K562 (cell line): ENCODE data around the gene SNRPA. TPM values are rescaled to one million over a fixed set of nuclear protein-coding genes. Genes with fewer than 3 reads are reported as not detected.
A peak's percentile ranks its signal among the peaks of the same experiment; 100 is the strongest.

ENCODE experiments used
- ATAC-seq: fragments of 200-7000 bp; cut with Tn5 transposase; 3 replicates; pipeline ENCODE4 v1.9.1; 2020; ENCODE audit warnings: moderate library complexity
- BruUV-seq: library from RNA; stranded (reverse); fragments of 400-500 nt; replicated peaks from 2 replicates; lab custom pipeline; 2021; lab: Mats Ljungman, UMichigan
- CTCF ChIA-PET: fragments of 300-600 bp; formaldehyde crosslinking; extraction: SDS; loops from one replicate; lab custom pipeline; 2021; ENCODE audit warnings: low intra/inter-chr PET ratio; lab: Yijun Ruan, JAX
- POLR2A ChIA-PET: fragments of 300-600, 350-650 bp; sonication (Branson Sonifier 250); formaldehyde crosslinking; extraction: SDS; loops from one replicate; lab custom pipeline; 2021; ENCODE audit warnings: antibody characterized with exemption, inconsistent platforms; lab: Yijun Ruan, JAX
- DNase-seq, 4 experiments: peaks; one replicate each; pipeline versions ENCODE4 v3.0.0 to v3.0.0-alpha.2; 2011 to 2018; ENCODE audit warnings: low spot score in 3 of 4, mixed read lengths in 3 of 4; ENCODE audit errors: extremely low read depth in 1 of 4
- FAIRE-seq: peaks from 2 replicates; lab custom pipeline; 2011; peaks lifted over from hg19 to GRCh38; lab: Jason Lieb, UNC
- H2AFZ ChIP-seq: 2 replicates; pipeline ENCODE4 v1.6.0; 2011; ENCODE audit warnings: low read depth, low read length, control low read depth, inconsistent platforms
- H3K27ac ChIP-seq: fragments of 200-600 bp; 3 replicates; pipeline ENCODE4 v1.8.0; 2011; ENCODE audit warnings: low read depth, mild to moderate bottlenecking, control low read depth, inconsistent platforms, low read length, moderate library complexity, mixed read lengths; ENCODE audit errors: extremely low read depth
- H3K27me3 ChIP-seq, 2 experiments: fragments of 300-600 bp in 1 of 2; 2 replicates in 1 of 2; 3 replicates in 1 of 2; pipeline versions ENCODE4 v1.6.0 to v1.8.0; 2011; ENCODE audit warnings: inconsistent platforms in 2 of 2, low read length in 2 of 2, mild to moderate bottlenecking in 1 of 2, mixed read lengths in 1 of 2, moderate library complexity in 1 of 2; ENCODE audit not compliant: control insufficient read depth in 2 of 2, insufficient read depth in 2 of 2
- H3K36me3 ChIP-seq: fragments of 300-600 bp; 3 replicates; pipeline ENCODE4 v1.8.0; 2011; ENCODE audit warnings: mild to moderate bottlenecking, low read length, inconsistent platforms; ENCODE audit not compliant: control insufficient read depth, insufficient read depth
- H3K4me1 ChIP-seq, 2 experiments: fragments of 200-600 bp in 1 of 2; replicated peaks in 1 of 2; 2 replicates in 1 of 2; 3 replicates in 1 of 2; pipeline versions ENCODE4 v1.5.1 to v1.8.0; 2011; ENCODE audit warnings: inconsistent platforms in 2 of 2, low read length in 2 of 2, mild to moderate bottlenecking in 1 of 2, mixed read lengths in 1 of 2, moderate library complexity in 1 of 2; ENCODE audit not compliant: control insufficient read depth in 2 of 2, insufficient read depth in 2 of 2
- H3K4me2 ChIP-seq: 2 replicates; pipeline ENCODE4 v1.6.1; 2011; ENCODE audit warnings: low read length, control low read depth, inconsistent platforms, mixed read lengths; ENCODE audit not compliant: insufficient read depth
- H3K4me3 ChIP-seq: fragments of 200-600 bp; sonication (generic), shearing (Covaris generic); 2 replicates; pipeline ENCODE4 v1.5.1; 2016; ENCODE audit warnings: control low read depth, inconsistent platforms
- H3K79me2 ChIP-seq: fragments of 200-600 bp; 3 replicates; pipeline ENCODE4 v1.8.0; 2011; ENCODE audit warnings: low read length, inconsistent platforms; ENCODE audit not compliant: control insufficient read depth, insufficient read depth
- H3K9ac ChIP-seq, 2 experiments: 2 replicates each; pipeline versions ENCODE4 v1.6.0 to v1.6.1; 2011; ENCODE audit warnings: low read depth in 2 of 2, low read length in 2 of 2, control low read depth in 1 of 2, inconsistent platforms in 1 of 2, mild to moderate bottlenecking in 1 of 2, mixed read lengths in 1 of 2; ENCODE audit not compliant: insufficient read depth in 1 of 2
- H3K9me1 ChIP-seq: one replicate; pipeline ENCODE4 v1.6.0; 2011; ENCODE audit warnings: inconsistent platforms, mild to moderate bottlenecking, low read length, moderate library complexity; ENCODE audit not compliant: control insufficient read depth, insufficient read depth
- H3K9me3 ChIP-seq: replicated peaks from 2 replicates; pipeline ENCODE4 v1.5.1; 2011; ENCODE audit warnings: low read depth, low read length, inconsistent platforms; ENCODE audit not compliant: control insufficient read depth, insufficient read depth
- H4K20me1 ChIP-seq: replicated peaks from 2 replicates; pipeline ENCODE4 v1.6.1; 2011; ENCODE audit warnings: low read length, inconsistent platforms, mixed read lengths; ENCODE audit not compliant: control insufficient read depth, insufficient read depth
- RBM34 ChIP-seq: fragments of 200-400 bp; formaldehyde crosslinking; IDR thresholded peaks from 2 replicates; pipeline ENCODE4 v1.6.1; 2018; ENCODE audit warnings: low read length, borderline replicate concordance; ENCODE audit not compliant: insufficient read depth
- SAFB2 ChIP-seq: fragments of 200-400 bp; formaldehyde crosslinking; IDR thresholded peaks from 2 replicates; pipeline ENCODE4 v1.6.1; 2018; ENCODE audit warnings: borderline replicate concordance, low read length, low read depth, moderate library complexity; ENCODE audit not compliant: severe bottlenecking
- SRF ChIP-seq, 2 experiments: fragments of 250-450, 450-650 bp in 1 of 2; sonication (Bioruptor Pico) in 1 of 2; sonication (generic) in 1 of 2; formaldehyde crosslinking; IDR thresholded peaks; 2 replicates each; pipeline versions ENCODE4 v1.5.0 to v1.5.1; 2020 to 2022; ENCODE audit warnings: mild to moderate bottlenecking in 1 of 2, missing genetic modification reagents in 1 of 2
- ZBTB7A ChIP-seq: IDR thresholded peaks from 2 replicates; pipeline ENCODE4 v1.6.1; 2011; ENCODE audit warnings: low read depth, mild to moderate bottlenecking, low read length, moderate library complexity, borderline replicate concordance; ENCODE audit not compliant: control insufficient read depth
- ZNF644 ChIP-seq: fragments of 200-800 bp; sonication (Bioruptor generic); IDR thresholded peaks from 2 replicates; pipeline ENCODE4 v1.6.1; 2016; ENCODE audit warnings: low read depth, missing genetic modification characterization, missing compliant biosample characterization
- WGBS: fragments of 100-300 bp; shearing (Covaris generic); methylation state at CpG from one replicate; pipeline ENCODE4 v1.1.6; 2016; ENCODE audit warnings: low coverage, mixed read lengths; ENCODE audit not compliant: insufficient coverage; ENCODE audit errors: missing lambda C conversion rate; 5-methylcytosine and 5-hydroxymethylcytosine counted together
- in situ Hi-C: fragments of 300-500 bp; cut with MboI; formaldehyde crosslinking; loops from 4 replicates; pipeline ENCODE4 v1.15.0; 2018; ENCODE audit warnings: inconsistent platforms, mixed read lengths
- intact Hi-C: fragments of 100-400 bp; cut with micrococcal nuclease; formaldehyde crosslinking; loops from 2 replicates; pipeline ENCODE4 v1.14.2; 2022
- polyA plus RNA-seq, 8 experiments: library from polyadenylated mRNA; depleted of rRNA in 4 of 8; stranded (reverse) in 5 of 8; unstranded in 3 of 8; fragments of >200 nt; fragmentation: Nextera tagmentation in 2 of 8; fragmentation: Illumina TruSeq in 1 of 8; extraction: Ambion mirVana in 2 of 8; extraction: Trizol in 1 of 8; gene quantifications; 2 replicates each; pipeline versions ENCODE4 v1.2.1 to v1.2.3, GENCODE V29; 2011 to 2014; ENCODE audit warnings: inconsistent platforms in 1 of 8, missing spikeins in 1 of 8
- total RNA-seq, 7 experiments: library from RNA; depleted of rRNA in 6 of 7; stranded (reverse); fragments of >200 nt in 6 of 7; fragmentation: Illumina TruSeq in 2 of 7; extraction: Trizol in 2 of 7; gene quantifications; 2 replicates each; pipeline versions ENCODE4 v1.2.1 to v1.2.3, GENCODE V29; 2011 to 2021; ENCODE audit warnings: low replicate concordance in 1 of 7
- TF ChIP-seq, protein P1 (sequence below): fragments of 450-650 bp; IDR thresholded peaks from 2 replicates; pipeline ENCODE4 v1.6.1; 2017; ENCODE audit warnings: mild to moderate bottlenecking, moderate library complexity
- TF ChIP-seq, protein P2 (sequence below): sonication (generic); formaldehyde crosslinking; IDR thresholded peaks from 2 replicates; pipeline ENCODE4 v1.8.1; 2023; ENCODE audit warnings: mild to moderate bottlenecking, missing genetic modification reagents
- TF ChIP-seq, protein P3 (sequence below): fragments of 450-650 bp; IDR thresholded peaks from 2 replicates; pipeline ENCODE4 v1.6.1; 2017; ENCODE audit warnings: antibody characterized with exemption, mild to moderate bottlenecking
- TF ChIP-seq, protein P4 (sequence below): sonication (generic); formaldehyde crosslinking; IDR thresholded peaks from 2 replicates; pipeline ENCODE4 v1.9.0; 2022; ENCODE audit warnings: mild to moderate bottlenecking, missing genetic modification reagents

Gene SNRPA
- total and polyA plus RNA-seq, 9 of the 15 experiments (the other 6 are each of a cell fraction or from before 2014, with no cell fraction given): 16.3 to 311 (median 193) TPM

DNA sequence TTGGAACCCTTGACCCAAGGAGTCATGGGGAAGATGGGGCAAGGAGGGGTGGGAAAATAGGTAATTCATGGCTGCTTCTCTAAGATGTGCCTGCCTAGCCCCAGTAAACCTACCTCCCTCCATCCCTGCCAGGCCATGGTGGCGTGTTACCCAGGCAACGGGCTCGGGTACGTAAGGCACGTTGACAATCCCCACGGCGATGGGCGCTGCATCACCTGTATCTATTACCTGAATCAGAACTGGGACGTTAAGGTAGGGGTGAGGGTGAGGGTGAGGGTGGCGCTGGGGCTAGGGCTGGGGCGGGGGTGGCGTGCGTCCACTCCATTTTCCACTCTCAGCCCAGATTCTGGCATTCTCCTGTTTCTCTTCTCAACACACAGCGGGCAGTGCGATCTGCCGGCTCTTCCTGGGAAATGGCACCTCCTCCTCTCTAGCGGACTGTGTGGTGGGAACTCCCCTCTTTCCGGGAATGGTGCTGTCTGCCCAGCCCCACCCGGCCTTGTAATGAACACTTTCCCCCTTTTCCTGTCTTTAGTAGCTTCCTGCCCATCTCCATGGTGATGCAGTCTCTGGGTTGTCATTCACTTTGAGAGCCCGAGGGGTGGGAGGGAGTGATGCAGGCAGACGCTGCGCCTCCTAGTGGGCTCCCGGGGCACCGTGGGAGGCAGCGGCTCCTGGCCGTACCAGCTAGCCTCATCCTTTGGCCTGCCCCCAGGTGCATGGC is 55.6 kb downstream of the SNRPA start:
- no peak overlapping the region for H3K27ac ChIP-seq
- ATAC-seq (peak; percentile 68), DNase-seq (peak; percentile 75 to 87 (median 80)), FAIRE-seq (peak; percentile 89)
- 56% methylated on average over 24 of the region's 26 CpGs for WGBS
- no peak overlapping the region for H3K4me3 ChIP-seq
- peaks cover 24% of the 10 kb centered on the region for H3K9me1 ChIP-seq
- in situ Hi-C loops (no loop called here), intact Hi-C loops (loop anchor here (5.0 kb wide), 1 partner anchor 144 kb away; no protein-coding TSS in a partner anchor)
- H4K20me1 ChIP-seq: peaks cover 53% of the 10 kb centered on the region
- H3K9ac ChIP-seq: no peak overlapping the region
- H3K79me2 ChIP-seq: peaks cover 65% of the 10 kb centered on the region
- H3K4me2 ChIP-seq: no peak overlapping the region
- H3K27me3 ChIP-seq: no peaks in the 10 kb centered on the region
- no peaks in the 10 kb centered on the region for H3K9me3 ChIP-seq
- H3K4me1 ChIP-seq: peaks cover 38 to 81% of the 10 kb centered on the region in 2 experiments
- ChIA-PET CTCF (interaction anchor here (0.7 kb wide), 1 partner anchor 104 kb away, joined by 3 read pairs; no protein-coding TSS in a partner anchor), POLR2A (interaction anchor here (0.6 to 3.7 kb wide), 14 partner anchors 8 to 440 kb away, joined by 3 to 26 read pairs (median 3); partner anchors contain the start of genes ACTMAP, EGLN2, RAB4B and SNRPA)
- BruUV-seq: no TSS peak
- H2AFZ ChIP-seq: no peak overlapping the region
- peaks cover 81% of the 10 kb centered on the region for H3K36me3 ChIP-seq
- TF ChIP-seq SRF (CRISPR knock-in tag; IDR thresholded peaks at IDR 0.05) (no peak), ZBTB7A (0 out of 2 replicates have a peak, but pooled peaks have one; percentile 14), RBM34 (no peak), SAFB2 (no peak), ZNF644 (tag) (no peak)
- TF ChIP-seq, protein P1, sequence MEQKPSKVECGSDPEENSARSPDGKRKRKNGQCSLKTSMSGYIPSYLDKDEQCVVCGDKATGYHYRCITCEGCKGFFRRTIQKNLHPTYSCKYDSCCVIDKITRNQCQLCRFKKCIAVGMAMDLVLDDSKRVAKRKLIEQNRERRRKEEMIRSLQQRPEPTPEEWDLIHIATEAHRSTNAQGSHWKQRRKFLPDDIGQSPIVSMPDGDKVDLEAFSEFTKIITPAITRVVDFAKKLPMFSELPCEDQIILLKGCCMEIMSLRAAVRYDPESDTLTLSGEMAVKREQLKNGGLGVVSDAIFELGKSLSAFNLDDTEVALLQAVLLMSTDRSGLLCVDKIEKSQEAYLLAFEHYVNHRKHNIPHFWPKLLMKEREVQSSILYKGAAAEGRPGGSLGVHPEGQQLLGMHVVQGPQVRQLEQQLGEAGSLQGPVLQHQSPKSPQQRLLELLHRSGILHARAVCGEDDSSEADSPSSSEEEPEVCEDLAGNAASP: no peak
- TF ChIP-seq, protein P2, sequence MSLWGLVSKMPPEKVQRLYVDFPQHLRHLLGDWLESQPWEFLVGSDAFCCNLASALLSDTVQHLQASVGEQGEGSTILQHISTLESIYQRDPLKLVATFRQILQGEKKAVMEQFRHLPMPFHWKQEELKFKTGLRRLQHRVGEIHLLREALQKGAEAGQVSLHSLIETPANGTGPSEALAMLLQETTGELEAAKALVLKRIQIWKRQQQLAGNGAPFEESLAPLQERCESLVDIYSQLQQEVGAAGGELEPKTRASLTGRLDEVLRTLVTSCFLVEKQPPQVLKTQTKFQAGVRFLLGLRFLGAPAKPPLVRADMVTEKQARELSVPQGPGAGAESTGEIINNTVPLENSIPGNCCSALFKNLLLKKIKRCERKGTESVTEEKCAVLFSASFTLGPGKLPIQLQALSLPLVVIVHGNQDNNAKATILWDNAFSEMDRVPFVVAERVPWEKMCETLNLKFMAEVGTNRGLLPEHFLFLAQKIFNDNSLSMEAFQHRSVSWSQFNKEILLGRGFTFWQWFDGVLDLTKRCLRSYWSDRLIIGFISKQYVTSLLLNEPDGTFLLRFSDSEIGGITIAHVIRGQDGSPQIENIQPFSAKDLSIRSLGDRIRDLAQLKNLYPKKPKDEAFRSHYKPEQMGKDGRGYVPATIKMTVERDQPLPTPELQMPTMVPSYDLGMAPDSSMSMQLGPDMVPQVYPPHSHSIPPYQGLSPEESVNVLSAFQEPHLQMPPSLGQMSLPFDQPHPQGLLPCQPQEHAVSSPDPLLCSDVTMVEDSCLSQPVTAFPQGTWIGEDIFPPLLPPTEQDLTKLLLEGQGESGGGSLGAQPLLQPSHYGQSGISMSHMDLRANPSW (CRISPR knock-in tag): no peak
- TF ChIP-seq, protein P3, sequence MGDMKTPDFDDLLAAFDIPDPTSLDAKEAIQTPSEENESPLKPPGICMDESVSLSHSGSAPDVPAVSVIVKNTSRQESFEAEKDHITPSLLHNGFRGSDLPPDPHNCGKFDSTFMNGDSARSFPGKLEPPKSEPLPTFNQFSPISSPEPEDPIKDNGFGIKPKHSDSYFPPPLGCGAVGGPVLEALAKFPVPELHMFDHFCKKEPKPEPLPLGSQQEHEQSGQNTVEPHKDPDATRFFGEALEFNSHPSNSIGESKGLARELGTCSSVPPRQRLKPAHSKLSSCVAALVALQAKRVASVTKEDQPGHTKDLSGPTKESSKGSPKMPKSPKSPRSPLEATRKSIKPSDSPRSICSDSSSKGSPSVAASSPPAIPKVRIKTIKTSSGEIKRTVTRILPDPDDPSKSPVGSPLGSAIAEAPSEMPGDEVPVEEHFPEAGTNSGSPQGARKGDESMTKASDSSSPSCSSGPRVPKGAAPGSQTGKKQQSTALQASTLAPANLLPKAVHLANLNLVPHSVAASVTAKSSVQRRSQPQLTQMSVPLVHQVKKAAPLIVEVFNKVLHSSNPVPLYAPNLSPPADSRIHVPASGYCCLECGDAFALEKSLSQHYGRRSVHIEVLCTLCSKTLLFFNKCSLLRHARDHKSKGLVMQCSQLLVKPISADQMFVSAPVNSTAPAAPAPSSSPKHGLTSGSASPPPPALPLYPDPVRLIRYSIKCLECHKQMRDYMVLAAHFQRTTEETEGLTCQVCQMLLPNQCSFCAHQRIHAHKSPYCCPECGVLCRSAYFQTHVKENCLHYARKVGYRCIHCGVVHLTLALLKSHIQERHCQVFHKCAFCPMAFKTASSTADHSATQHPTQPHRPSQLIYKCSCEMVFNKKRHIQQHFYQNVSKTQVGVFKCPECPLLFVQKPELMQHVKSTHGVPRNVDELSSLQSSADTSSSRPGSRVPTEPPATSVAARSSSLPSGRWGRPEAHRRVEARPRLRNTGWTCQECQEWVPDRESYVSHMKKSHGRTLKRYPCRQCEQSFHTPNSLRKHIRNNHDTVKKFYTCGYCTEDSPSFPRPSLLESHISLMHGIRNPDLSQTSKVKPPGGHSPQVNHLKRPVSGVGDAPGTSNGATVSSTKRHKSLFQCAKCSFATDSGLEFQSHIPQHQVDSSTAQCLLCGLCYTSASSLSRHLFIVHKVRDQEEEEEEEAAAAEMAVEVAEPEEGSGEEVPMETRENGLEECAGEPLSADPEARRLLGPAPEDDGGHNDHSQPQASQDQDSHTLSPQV: no peak
- TF ChIP-seq, protein P4, sequence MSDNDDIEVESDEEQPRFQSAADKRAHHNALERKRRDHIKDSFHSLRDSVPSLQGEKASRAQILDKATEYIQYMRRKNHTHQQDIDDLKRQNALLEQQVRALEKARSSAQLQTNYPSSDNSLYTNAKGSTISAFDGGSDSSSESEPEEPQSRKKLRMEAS (CRISPR knock-in tag): no peak; the same call in 1 of the 2 replicates
